NCI-H446 treated with DMSO at 0.1 percent for 48 hours (cell line): ENCODE data around the gene SCFD1.
"Not testable (repeated sequence)": the region's sequence is repeated elsewhere in the genome, so short reads cannot be mapped to it uniquely, and the experiment has no call there.

ENCODE experiments used
- DNase-seq: peaks from one replicate; lab custom pipeline; 2025; lab: John Stamatoyannopoulos, UW

The SCFD1 gene

DNA sequence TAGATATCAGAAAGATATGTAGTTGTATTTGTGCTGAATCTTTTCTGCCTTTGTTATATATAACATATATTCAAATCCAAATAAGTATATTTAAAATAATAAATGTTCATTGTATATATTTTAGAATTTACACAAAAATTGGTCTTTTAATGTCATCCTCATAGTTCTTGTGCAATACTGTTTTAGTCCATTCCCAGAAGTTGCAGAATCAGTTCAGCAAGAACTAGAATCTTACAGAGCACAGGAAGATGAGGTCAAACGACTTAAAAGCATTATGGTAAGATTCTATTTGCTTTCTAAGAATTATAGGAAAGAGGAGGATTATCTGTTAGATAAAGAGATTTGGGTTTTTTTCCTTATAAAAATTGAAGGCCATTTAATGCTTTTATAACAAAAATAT, 51.0 kb downstream of the SCFD1 start:
- no peak for DNase-seq

DNA sequence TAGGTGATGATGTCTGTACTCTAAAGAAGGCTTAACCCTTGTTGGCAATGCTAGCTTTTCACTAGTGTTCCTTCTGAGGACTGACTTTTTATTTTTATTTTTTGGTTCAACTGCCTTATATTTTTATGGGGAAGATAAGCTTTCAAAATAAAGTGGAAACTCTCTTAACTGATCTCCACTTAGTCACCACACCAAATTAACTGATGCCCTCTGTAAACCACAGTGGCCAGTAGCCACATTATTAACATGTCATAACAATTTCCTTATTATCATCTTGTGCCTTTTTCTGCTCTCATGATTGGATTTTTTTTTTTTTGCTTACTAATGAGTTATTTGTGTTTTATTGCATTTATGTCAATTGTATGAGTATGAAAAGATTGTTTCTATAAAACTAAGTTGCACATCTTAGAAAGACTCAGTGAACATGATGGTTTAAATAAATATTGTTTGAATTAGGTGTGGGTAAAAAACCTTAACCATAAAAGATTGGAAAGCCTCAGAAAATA, 56.9 kb downstream of the SCFD1 start:
- no peak for DNase-seq

DNA sequence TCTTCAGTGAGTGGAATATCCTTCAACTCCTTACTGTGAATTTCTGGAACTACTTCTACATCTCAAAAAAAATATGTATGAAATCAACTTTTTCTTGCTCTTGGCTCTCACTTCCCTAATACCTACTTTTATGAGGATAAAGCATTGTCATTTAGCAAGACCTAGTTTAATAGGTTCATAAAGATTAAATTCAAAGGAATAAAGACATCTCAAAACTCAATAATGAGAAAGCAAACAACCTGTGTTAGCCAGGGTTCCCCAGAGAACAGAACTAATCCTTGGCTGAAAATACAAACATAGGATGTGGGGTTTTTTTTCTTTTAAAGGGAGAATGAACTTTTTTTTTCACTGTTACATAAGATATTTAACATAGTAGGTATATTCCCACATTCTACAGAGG, 57.9 kb downstream of the SCFD1 start:
- DNase-seq: no peak

DNA sequence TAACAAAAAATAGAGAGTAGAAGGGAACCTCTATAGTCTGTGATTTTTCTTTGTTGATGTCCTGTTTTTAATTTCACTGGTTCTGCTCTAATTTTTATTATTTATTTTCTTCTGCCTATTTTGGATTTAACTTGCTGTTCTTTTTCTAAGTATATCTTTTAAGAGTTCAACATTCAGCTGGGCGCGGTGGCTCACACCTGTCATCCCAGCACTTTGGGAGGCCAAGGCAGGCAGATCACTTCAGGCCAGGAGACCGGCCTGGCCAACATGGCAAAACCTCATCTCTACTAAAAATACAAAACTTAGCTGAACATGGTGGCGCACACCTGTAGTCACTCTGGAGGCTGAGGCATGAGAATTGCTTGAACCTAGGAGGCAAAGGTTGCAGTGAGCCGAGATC, 58.7 kb downstream of the SCFD1 start:
- DNase-seq: not testable (repeated sequence)

DNA sequence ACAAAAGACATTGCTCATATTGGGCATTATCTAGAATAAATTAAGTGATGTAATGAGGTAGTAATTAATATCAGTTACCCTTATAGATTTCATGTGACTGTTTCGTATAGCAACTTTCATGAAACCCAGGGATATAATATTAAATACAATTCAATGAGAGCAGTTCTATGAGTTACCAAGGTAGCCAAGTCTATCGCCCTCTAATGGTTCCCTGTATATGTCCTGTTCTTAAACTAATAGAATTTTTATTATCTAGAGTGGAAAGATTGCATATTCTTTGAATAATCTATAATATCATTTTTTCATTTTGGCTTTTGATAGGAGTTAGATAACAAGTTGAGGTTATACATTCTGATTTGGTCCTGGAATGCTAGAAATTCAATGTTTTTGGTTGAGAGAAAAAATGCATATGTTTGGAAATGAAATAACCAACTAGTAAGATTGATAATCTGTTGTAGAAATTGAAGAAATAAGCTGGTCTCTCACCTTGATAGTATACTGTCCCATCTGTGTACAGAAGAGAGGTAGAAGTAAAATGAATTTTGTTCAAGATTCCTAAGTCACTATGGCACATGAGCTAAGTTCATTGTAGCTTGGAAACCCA, 59.7 kb downstream of the SCFD1 start:
- no peak for DNase-seq

DNA sequence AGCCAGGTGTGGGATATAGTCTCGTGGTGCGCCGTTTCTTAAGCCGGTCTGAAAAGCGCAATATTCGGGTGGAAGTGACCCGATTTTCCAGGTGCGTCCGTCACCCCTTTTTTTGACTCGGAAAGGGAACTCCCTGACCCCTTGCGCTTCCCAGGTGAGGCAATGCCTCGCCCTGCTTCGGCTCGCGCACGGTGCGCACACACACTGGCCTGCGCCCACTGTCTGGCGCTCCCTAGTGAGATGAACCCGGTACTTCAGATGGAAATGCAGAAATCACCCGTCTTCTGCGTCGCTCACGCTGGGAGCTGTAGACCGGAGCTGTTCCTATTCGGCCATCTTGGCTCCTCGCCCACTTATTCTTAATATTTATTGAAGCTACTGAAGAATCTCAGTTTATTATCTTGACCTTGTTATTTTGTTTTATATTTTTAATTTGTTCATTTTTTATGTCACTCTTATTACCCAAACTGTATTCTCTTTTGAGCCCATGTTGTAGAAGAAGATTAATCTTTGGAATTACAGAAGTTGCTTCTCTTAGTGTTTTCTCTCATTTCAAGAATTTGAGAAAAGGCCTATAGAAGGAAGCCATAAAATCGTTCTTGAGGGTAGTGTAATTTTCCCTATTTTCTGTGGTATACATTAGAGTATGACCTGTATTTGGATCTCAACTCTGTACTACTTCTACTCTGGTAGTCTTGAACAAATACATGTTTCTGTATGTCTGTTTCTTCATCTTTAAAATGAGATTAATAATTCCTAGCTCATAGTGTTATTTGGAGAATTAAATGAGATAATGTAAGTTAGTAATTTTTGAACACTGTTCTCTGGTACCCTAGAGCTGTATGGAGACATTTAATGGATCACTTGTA, 68.6 kb downstream of the SCFD1 start:
- not testable (repeated sequence) for DNase-seq

DNA sequence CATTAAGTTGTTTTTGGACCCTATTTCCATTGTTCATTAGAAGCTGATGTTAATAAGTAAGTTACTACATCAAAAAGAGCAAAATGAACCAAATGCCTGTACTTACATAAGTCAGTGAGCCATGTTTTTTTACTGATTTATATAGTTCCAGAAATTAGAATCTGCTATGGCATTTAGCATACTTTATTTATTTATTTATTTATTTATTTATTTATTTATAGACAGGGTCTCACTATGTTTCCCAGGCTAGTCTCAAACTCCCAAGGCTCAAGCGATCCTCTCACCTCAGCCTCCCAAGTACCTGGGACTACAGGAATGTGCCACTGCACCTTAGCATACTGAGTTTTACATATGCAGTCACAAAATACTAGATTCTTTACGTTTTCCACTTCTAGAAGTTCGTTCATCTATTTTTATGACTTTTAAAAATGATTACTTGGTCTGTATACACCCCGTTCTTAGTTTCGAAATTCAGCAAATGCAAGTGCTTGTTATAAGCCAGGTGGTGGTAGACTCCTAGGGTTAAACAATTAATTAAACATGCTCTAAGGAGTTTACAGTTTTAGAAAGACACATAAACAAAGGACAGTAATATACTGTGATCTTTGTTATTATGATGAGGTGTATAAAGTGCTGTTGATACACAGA, 69.8 kb downstream of the SCFD1 start:
- no peak for DNase-seq

DNA sequence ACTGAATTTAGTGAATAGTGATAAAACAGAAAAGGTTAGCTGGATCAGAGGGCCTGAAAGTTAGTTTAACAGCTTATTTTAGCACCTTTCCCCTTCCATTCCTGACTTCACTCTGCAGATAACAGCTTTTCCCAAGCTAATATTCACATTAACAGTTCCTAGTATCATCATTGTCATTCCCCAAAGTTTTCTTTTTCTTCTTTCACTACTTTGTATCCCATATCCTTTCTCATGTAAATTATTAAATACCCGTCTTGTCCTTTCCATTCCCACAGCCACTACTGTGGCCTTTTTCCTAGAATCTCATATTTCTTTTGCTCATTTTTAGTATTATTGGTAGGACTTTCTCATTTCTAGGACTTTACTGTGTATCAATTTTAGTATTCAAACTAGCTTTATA, 70.5 kb downstream of the SCFD1 start:
- no peak for DNase-seq

DNA sequence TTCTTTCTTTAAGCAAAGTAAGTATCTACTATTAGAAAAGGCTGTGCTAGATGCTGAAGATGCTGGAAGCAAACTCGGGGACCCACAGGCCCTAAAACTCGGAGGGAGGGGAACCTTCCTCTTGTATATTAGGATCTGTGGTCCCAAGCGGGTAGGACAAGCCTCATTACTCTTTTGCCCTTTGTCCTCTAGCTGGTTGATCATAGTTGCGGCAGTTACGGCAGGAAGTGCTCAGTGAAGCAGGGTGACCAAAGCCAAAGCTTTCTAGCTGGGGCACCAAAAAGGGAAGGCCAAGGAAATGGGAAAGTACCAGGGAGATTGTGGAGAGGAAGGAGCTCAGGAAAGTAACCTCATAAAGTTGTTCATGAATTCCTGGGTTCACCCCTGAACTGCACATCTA, 76.3 kb downstream of the SCFD1 start:
- DNase-seq: no peak

DNA sequence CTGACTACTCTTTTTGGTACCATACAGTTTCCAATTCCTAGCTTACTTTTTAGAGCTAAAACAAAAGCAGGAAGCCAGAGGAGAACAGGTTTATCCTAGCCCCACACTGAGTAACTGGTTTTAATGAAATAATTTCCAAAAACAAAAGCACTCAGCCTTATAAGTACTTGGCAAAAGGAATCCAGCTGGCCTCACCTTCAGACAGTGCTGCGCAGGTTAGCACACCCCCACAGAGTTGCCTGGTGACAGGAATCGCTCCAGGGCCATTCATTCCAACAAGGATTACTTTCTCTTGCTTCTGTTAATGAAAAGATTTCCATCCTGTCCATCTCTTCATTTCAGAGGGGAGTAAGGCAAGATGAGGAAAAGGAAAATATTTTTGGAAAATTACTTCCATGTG, 84.6 kb downstream of the SCFD1 start:
- DNase-seq: no peak

DNA sequence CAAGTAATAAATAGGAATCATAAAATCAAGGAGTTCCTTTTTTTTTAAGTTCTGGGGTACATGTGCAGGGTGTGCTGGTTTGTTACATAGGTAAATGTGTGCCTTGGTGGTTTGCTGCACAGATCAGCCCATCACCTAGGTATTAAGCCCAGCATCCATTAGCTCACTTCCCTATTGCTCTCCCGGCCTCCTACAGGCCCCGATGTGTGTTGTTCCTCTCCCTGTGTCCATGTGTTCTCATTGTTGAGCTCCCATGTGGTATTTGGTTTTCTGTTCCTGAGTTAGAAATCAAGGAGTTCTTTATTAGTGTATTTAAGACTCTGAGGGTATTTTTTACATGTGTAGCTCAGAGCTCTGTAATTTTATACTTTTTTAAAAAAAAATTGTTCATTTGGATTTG, 86.0 kb downstream of the SCFD1 start:
- no peak for DNase-seq

DNA sequence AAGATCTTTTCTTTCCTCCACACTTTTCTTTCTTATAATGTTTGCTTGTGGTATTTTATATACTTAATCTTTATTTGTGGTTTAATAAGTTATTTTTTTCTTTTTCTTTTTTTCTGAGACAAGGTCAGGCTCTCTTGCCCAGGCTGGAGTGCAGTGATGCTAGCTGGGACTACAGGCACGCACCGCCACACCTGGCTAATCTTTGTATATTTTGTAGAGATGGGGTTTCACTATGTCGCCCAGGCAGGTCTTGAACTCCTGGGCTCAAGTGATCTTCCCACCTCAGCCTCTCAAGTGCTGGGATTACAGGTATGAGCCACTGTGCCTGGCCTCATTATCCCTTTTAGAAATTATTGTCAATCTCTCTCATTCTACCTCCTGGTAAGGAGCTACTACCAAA, 87.1 kb downstream of the SCFD1 start:
- no peak for DNase-seq

DNA sequence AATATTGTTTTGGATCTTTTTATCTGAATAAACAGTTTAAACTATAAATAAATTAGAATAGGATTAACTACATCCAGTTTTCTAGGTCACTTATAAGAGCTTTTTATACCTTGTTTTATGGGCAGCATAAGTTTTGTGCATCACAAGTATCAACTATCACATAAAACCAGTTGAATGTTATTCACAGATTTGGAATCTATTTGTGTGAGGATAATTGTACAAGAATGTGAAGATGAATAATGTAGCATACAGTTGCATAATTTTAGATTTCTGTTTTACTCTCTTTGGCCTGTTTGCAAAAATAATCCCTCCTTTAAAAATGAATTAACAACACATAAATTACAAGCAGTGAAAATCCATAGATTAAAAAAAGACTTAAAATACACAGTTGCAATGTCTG, 88.8 kb downstream of the SCFD1 start:
- no peak for DNase-seq

DNA sequence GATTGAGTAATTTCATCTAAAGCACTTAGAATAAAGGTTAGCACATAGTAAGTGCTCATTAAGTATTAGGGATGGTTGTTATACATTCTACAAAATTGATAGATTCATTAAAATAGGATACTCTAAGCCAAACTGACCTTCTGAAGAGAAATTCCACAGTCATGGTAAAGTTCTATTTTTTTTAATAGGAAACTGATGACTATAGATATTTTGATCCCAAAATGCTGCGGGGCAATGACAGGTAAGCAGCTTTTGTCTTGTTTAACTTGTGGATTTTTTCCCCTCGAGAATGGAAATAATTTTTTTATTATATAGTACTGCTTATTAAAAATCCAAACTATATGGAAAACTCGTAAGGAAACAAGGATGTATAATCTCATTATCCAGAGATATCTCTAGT, 97.0 kb downstream of the SCFD1 start:
- no peak for DNase-seq

DNA sequence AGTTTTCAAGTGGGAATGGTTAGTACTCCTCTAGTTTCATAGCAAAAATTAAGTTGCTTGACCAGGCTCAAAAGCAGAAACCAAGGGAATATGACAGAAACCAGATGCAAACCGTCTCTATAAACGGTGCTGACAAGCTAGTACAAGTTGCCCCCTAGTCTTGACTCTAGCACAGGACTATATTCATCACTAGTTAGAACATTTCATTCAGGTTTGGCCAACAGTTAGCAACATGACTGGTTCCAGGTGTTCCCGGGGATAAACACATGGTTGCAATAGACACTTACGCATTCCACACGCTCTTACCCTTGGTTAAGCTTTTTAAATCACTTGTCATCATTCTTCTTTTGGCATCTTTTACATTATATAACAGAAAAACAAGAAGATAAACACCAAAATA, 103.6 kb downstream of the SCFD1 start:
- DNase-seq: no peak

DNA sequence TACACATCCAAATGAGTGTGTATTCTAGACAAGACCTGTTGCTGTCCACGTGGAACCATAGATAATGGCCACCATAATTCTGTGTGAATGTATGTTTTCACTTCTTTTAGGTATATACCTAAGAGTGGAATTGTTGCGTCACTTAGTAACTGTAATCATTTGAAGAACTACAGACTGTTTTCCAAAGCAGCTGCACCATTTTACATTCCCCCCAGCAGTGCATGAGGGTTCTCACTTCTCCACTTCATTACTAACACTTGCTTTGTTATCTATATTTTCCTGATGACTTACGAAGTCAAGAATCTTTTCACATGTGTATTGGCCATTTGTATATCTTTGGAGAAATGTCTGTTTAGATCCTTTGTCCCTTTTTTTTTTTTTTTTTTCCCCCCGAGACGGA, 106.4 kb downstream of the SCFD1 start:
- no peak for DNase-seq

DNA sequence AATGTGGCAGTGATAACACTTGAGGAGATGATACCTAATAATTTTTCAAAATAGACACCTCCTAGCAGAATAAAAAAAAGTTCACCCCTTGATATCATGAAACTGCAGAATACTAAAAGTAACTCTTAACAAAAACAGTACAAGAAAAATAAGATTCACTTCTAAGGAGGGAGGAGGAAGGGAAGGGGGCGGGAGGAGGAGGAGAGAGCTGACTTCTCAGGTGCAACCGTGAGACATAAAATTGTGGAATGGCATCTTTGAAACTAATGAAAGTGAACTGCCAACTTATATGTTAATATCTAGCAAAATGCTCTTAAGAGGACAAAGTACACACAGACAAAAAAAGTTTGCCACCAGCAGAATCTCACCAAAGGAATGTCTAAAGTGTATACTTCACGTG, 115.8 kb downstream of the SCFD1 start:
- no peak for DNase-seq

DNA sequence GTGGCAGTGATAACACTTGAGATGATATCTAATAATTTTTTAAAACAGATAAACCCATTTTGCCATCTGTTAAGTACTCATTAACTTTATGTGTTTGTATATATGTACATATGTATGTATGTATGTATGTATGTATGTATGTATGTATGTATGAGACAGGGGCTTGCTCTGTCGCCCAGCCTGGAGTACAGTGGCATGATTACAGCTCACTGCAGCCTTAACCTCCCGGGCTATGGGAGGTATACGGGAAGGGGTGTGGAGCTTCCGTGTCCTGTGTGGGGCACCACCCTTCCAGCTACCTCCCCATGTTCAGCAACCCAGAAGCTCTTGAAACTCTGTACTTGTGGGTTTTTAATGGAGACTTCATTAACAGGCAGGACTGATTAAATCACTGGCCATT, 116.9 kb downstream of the SCFD1 start:
- DNase-seq: no peak

DNA sequence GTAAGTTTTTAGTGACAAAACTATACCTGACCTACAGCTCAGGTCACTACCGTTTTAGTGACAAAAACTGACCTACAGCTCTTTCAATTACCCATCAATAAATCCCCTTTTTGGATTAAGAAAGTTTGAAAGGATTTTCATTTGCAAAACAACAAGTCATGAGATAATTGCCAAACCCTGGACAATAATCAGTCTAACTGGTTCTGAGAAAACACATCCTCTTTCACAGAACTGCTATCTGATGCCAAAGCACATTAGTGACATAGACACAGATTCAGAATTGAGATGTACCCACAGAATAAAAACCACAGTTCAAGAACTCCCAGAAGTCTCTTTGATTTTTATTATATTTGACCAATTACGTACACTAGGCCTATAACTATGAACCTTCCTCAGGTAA, 126.2 kb downstream of the SCFD1 start:
- DNase-seq: no peak

DNA sequence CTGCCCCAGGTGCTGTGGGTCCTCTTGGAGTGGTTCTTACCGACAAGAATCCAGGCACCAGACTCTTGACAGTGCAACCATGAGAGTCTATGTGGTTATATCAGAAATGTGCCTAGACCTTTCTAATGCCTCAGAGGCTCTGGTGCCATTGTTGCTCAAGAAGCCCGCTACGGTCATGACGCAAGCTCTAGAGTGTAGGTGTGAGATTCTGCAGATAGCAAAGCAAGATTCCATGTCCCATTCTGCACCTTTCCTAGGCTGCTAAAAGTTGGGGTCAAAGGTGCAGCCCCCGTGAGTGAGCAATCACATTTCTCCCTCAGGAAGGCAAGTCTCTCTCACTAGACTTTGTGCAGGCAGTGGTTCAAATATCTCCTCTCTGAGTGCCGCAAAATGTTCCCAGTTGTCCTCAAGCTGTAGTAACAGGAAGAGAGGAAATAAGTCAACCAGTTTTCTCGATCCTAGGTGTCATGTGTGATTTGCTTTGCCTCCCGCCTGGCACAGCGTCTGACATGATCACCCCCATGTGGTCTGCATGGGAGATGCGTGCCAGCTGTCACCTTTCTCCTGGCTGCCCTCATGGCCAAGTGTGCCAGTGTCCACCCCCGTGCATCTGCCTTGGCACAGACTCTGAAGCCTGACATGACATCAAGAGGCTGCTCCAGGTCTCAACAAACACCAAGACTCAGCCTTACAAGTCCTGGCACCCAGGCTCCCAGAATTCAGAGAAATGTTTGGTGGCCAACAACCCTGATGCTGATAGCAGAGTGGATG, 129.7 kb downstream of the SCFD1 start:
- DNase-seq: no peak

DNA sequence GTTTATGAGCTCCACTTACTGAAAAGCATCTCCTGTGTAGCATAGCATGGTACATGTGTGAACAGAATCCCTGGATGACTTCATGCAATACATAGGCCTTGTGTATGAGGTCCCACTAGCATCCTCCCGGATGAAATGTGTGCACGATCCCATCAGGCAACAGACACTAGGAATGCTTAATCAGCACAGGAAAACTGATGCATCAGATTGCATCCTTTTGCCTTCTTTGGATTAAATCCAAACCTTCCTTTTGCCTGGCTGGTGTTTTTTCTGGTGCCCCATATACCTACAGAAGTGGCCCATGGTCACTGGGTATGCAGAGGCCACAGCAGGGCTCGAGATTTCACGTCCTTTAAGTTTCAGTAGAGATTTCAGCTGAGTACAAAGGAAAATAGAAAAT, 131.3 kb downstream of the SCFD1 start:
- DNase-seq: no peak

DNA sequence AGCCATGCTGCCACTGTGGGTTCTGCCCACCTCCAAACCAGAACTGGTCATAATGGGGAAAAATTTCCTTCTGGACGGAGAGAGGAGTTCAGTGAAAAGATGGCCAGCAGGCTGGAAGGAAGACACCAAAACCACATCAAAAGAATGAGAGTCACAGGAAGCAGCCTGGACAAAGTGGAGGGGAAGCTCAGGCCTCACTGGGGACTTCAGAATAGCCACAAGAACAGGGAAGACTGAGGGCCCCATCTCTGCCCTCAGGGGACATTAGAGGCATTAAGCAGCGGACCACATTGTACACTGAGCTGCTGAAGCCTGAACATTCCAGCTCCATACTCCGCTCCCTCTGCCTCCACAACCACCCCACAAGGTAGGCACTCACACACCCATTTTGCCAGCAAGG, 132.7 kb downstream of the SCFD1 start:
- no peak for DNase-seq
